DMS 273 treated with DMSO at 0.1 percent for 48 hours (cell line): Measurements from ENCODE around the gene DOCK4.

ENCODE experiments used
- DNase-seq: peaks from one replicate; lab custom pipeline; 2025; lab: John Stamatoyannopoulos, UW

Gene DOCK4

DNA sequence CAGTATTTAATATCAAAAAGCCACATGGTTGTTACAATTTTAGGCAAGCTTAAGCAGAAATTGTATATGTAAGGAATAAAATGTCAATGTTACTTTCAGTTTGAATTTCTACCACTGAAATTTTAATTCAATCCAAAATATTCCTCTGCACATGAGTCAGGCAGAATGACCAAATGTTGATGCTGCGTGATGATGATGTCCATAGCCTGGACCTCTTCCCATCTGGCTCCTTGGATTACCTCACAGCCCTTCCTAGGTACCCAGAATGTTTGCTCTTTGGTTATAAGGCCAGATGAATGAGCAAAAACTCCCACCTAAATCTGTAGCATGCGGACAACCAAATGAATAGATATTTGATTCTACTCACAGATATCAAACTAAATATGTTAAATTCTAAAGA is 385.6 kb downstream of the DOCK4 start:
- DNase-seq = no peak

DNA sequence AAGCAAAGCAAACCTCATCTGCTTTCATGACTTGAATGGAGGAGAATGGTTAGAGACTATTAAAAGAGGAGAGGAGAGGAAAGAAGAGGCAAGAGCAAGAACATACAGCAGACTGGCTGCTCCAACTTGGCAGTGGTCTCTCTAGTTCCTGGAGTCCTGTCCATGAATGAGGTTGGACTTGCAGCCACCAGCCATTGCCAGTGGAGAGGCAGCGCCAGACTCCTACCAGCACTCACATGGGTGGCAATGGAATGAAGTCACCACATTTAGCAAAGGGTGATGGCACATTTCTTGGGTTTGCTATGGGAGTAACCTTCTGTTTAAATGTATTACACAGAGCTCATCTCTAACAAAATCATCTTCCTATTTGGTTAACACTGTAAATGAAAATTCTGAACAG is 386.1 kb downstream of the DOCK4 start:
- DNase-seq = no peak

DNA sequence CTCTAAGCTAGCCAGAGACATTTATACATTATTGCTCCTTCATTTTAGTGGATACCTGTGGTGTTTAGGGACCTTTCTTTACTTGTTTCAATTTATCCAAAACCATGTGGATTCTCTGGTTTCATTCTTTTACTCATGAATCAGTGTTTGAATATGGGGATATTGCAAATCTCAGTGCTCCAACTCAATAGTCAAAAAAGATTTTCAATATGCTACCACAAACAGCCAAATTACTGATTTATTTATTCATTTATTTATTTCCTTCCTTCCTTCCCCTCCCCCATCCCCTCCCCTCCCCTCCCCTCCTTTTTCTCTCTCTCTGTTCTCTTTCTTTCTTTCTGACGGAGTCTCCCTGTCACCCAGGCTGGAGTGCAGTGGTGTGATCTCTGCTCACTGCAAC is 390.8 kb downstream of the DOCK4 start:
- DNase-seq = no peak

DNA sequence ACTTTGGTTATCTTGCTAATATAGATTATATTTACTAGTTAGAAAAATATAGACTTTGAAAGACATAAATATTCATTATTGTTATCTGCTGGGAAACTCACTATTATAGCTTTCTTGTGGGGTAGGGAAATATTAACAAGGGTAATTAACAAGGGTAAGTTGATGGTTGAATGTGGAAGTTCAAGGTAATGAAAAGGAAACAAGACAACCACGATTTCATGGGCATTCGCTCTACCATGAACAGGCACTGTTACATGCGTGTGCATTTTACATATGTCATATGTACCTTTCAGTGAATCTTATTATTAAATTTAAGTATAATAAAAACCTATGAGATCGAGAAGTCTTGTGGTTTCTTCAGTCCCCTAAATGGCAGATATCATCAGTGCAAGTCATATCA is 392.9 kb downstream of the DOCK4 start:
- DNase-seq = no peak

DNA sequence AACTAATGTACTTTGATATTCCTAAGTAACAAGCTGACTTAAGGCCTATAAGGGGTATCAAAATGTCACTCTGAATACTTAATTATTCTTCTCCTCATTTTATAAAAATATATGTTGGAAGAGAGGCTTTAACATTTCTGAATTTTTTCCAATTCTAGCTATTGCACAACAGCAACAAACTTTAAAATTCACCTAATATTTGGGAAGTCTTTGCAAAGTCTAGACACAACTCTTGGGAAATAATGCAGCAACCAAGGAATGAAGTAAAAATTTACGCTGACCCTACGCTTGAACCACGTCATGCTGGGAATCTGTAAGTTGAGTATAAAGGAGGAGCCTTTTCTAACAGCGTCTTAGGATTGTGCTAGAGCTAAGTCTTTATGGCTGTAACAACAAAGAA is 400.0 kb downstream of the DOCK4 start:
- no peak for DNase-seq

DNA sequence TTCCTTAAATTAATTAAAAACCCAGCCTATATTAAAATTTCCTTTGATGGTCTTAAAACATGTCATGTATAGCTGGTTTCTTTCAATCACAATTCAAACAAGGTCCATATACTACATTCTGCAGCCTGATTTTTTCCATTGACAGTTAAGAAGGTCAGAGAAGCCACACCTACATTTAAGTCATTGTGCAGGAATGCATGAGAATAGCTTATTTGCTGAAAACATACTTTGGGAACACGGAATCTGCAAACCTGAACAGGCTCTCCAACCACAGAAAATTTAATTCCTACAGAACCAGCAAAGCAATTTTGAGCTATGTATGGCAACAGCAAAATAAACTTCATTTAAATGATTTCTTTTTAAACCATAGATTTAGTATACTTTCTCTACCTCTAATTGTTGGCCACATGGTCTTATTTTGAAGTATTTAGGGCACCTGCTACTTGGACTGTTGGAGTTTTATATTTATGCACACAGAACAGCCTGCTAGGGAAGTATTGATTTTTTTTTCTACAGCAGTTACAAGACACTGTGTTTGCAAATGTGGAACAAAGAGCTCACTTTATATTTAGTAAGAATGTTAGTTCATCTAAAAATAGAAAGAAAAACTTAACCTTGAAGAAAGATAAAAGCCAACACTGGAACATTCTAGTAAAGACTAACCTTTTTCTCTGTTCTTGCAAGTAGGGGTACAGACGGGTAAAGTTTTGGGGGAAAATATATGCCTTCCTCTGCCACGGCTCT is 403.0 kb downstream of the DOCK4 start:
- no peak for DNase-seq

DNA sequence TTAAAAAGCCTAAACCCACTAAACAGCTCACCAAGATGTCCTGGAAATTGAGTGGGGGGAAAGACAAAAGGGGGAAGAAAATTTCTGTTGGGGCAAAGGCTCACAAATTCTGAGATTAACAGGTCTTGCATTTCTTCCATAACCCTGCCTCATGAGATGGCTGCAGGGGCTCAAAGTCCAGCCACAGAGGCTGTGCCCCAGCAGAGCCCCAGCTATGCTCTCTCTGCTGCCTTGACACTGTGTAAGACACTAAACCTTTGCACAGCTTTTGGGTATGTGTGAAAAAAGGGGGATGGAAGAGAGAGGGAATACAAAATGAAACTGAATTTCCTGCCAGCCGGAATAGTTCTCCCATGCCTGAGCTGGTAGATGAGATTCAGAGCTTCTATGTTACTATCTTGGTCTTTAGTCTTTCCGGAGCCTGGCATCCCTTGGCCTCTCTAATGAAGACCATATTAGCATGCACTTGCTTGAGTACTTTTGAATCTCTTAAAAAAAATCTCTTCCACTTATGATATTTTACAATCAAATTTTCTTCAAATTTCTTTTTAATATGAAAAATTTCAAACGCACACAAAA is 403.9 kb downstream of the DOCK4 start:
- DNase-seq = no peak

DNA sequence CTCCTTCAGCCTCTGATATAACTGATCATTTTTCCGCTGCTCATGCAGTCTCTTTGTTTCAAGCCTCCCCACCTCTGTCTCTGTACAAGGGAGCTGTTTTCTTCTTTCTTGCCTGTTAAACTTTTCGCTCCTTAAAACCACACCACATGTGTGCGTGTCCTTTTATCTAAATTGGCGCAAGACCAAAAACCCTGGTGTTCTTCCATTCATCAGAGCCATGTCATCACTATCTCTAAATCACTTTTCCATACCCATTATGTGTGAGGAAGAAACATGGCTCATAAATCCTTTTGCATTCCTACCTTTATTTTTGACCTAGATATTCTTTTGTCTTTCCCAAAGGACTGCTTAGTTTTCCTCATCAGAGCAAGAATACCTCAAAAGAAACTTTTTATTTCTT is 404.9 kb downstream of the DOCK4 start:
- DNase-seq = no peak

DNA sequence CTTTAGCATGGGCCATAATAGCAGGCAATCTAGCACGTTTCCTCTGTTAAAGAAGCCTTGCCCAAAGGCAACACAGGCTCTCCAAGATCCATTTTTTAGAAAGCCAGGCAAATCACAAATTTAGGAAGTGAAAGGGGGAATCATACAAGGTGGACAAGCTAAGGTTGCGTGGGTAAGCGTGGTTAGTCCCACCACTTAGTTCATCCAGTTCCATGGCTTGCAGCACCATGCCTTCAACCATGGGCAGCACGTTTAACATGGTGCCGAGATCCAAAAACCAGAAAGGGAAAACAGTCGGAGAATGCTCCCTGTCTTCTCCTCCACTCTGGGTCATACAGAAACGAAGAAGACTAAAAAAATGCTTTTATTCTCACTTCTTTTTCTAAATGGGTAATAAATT is 409.5 kb downstream of the DOCK4 start:
- DNase-seq = no peak

DNA sequence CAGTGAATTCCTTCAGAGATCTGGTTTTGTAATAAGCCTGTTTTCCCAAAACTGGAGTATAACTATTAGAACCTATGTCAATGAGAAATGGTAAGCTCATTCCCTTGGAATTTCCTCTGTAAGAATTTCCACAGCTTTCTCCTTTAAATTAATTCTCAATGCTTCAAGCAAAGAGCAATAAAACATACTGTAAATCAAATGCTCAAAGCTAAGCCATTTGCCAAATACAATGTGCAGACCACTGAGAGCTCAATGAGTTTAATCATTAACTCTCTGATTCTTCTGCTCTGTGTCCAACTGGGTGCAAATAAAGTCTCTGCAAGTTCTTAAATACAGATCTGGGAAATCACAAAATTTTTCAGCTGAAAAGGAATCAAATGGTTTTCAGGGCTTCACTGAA is 416.3 kb downstream of the DOCK4 start:
- no peak for DNase-seq

DNA sequence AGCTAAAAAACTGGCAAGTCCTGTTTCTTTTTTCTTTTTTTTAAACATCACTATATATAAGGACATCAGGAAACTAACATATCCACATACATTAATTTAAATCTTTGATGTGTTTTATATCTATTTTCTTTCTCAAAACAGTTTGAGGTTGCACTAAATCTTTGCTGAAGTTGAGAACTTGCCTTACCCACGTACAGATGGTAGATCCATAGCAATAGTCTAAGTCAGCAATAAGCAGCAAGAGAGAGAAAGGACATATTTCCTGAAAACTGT is 417.2 kb downstream of the DOCK4 start:
- DNase-seq = no peak

DNA sequence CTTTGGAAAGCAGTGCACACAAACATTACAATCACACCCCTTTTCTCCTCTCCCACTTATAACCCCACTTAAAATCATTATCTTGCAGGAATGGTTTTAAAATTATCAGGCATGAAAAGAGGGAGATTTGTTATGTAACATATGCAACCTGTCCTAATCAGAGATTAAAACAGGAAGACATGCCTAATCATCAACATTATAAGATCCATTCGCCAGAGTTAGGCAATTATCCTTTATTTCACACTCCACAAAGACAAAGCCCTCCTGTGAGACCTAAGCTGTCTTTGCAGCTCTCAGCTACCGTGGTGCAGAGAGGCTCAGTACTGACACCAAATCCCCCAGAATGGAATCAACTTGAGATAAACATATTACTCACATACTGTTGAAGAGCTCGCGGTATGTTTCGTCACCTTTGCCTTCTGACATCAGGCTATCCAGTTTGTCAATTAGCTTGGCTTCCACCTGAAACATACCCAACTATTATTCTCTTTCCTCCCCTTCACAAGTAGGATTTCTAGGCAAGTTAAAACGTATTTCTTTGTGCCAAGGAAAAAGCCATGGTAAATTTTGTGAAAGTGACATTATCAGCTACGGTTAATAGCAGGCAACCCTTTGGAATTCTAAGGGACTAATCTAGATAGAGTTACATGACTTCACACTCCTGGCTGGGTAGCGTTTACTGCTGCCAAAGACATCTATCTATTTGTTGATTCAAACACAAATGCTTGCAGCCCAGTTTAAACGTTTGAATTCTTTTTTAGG is 417.7 kb downstream of the DOCK4 start:
- DNase-seq = no peak

DNA sequence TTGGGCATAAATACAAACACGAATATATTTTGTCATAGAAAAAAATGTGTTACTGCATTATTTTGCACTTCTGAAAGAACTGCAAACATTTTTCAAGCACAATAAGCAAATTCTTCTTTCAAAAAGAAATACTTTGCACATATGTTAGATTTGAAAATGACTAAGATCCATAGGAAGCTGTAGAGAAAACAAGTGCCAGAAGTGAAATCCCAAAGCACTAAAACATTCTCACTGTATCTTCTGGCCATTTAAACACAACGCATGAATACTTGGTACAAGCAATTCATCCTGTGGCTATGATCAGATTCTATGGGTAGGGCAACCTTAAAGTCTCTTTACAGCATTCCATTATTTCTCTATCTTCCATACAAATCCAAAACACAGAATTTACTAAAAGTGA is 418.5 kb downstream of the DOCK4 start:
- DNase-seq = no peak

DNA sequence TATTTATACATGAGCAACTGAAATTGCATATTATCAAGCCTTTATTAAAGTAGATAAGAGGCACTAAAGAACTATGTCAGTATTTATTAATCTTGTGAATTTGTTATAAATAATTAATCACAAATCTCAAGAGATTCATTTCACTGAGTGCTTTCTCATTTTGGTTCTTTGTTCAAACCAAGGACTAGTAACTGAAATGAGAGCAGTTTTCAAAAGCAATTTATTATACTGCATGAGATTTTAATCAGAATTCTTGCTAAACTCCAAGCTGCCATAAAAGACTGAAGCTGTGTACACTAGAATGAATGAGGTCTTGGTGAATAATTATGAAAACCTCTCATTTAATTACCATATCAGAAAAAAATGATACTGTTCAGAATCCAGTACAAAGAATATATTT is 419.1 kb downstream of the DOCK4 start:
- DNase-seq = no peak

DNA sequence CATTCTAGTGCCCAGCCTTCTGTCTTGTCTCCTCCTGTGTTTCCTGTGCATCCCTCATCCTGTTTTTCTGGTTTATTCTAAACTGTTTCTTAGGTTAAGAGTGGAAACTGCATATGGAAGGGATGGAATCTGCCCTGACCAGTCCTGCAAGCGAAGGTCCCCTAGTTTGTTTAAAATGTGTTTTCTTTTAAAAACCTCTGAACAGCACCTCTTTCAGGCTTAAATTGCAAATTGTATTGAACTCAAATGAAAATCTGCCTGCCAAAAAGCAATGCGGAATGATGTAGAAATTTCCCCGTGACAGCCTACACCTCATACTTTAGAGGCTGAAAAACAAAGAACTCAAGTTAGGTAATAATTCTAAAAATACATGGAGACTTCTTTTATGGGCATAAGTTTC is 421.1 kb downstream of the DOCK4 start:
- DNase-seq = no peak

DNA sequence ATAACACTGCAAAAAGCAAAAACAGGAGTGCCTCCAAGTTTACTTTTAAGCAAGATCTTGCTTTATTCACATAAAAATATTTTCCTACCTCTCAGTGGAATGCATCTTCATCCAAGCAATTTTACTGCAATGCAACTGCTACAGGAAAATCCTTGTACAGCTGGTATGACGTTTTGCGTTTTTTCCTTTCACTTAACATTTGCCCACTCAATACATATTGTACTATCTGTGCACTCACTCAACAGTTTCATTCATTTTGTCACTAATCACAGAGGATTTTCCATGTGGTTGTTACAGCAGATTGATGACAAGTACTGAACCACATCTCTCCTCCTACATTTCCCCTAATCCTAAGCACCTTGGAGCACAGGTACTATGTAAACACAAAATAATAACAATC is 421.9 kb downstream of the DOCK4 start:
- DNase-seq = no peak

DNA sequence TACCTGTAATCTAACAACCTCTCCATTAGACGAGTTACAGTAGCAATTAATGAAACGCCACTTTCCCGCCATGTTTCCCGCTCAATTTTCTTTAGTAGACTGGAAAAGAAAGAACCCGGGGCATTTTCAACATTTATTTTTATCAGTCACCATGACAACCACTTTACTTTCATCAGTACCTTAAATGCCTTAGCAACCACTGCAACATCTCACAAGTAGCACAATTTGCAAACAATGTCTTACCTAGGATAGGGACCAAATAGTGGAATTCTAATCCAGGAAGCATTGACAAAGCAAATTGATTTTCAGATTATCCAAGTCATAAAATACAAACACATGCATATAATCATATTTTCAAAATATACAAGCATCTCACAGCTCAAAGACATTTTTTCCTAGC is 422.3 kb downstream of the DOCK4 start:
- no peak for DNase-seq

DNA sequence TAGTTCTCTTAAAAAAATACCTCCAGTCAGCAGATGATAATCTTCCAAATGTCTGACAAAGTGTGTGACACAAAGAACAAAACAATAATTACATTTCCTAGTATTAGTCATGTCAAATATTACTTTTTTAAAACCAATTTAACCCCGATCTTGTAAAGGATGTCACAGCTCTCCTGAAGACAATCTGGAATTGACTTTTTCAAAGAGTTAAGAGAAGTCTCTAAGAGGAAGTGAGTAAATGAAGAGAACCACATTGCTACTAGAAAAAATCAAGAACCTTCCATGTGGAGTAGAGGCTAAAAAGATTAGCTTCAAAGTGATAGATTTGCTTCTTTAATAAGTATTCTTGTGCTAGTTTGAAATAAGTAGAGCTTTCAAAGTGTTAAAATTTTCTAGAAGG is 425.7 kb downstream of the DOCK4 start:
- no peak for DNase-seq

DNA sequence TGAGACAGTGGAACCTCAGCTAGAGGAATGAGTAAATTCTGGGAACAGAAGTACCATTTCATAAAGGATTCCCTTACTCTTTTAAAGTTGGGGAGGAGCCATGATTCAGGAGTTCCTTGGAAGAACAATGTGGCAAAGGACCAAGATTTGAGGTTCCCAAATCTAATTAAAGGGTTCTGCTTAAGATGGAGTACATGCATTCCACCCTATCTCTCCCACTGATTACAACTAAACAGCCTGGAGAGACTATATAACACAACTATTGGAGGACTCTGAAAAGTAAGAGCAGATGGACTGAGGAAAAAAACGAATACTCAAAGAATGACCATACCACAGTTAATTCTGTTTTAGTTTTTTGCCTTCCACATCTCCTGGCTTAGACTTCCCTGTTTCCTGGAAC is 431.0 kb downstream of the DOCK4 start:
- no peak for DNase-seq

DNA sequence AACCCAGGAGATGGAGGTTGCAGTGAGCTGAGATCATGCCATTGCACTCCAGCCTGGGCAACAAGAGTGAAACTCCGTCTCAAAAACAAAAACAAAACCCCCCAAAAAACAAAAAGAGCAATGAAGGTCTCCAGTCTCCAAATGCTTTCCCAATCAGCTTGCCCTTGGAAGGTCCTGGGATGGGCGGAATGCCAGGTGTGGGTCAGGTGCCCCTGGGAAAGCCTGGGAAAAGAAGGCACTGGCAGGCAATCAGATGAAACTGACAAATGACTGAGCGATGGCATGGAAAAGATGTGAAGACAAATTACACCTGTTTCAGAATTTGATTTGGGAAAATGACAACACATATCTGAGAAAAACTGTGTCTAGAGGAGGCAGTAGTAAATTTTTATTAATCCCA is 433.5 kb downstream of the DOCK4 start:
- DNase-seq = no peak

DNA sequence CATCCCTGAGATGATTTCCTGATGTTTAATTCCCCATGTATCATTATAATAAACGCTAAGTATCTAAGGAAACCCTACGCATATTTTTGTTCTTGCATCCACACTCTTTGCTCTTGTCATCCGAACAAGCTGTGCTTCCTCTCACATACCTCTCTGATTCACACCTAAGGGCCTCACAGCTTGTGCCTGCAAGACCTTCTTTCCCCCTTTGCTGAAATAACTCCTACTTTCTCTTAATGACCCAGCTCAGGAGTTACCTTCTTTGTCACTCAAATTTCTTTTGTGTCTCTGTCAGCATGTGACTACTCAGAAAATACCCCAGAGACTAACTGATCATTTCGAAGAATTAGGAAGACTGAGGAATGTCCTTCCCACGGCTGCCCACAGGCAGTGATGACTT is 434.6 kb downstream of the DOCK4 start:
- no peak for DNase-seq

DNA sequence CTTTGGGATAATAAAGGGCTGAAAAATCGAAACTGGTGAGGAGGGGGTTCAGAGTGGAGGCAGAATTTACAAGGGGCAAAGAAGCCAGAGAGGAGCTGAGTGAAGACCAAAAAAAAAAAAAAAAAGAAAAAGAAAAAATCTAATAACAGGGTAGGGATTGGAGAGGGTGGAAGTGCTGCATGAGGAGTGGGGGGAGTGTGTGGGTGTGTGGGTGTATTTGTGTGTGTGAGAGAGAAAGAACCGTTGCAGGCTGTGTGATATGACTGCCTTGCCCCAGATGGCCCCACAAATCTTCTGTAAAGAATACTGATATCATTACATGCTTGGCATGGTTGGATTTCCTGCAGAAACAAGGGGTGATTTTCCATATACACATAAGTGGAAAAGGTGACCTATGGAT is 436.1 kb downstream of the DOCK4 start:
- no peak for DNase-seq

DNA sequence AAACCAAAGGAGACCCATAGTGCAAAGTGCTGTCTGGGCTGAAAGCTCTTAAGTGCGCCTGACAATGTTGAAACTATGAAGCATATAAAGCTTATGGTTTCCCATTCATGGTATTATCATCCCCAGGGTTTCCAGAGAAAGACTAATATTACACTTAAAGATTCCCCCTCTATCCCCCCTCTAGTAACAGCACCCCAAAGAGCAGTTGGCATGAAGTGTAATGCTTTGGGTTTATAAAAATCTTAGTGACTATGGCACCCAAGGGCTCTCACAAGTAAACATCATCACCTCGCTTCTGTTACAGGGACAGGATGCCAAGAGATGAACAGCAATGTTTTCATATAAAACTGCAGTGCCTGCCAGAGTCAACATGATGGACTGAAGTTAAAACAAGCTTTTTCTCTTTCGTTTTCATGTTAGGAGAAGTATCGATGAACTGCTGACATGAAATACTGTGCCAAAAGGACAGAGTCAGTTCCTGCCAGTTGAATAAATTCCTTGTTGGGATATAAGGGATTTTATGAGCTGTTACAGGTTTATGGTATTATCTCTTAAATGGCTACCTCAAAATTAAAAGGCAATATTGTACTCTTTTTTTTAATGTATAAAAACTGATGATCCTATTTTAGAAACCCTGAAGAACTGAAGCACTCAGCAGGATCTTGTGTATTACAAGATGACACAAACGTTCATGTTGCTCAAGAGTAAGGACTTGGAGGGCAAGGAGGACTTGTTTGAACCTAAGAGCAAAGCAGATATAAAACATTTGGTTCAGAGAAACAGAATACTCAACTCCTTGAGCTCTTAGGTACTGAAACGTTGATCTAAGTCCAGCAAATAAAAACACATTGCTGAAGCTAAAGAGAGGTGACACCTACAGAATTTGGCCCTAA is 440.2 kb downstream of the DOCK4 start:
- no peak for DNase-seq
